Kidney (tissue), 14 donors: ENCODE results near the gene ARHGAP8. TPM values are rescaled to one million over a fixed set of nuclear protein-coding genes. Genes with fewer than 3 reads are reported as not detected.

ENCODE experiments used
- DNase-seq, 5 donors: peaks; one replicate each; pipeline ENCODE4 v3.0.0-alpha.2; 2013 to 2020
- FAIRE-seq: peaks from 2 replicates; lab custom pipeline; 2012; peaks lifted over from hg19 to GRCh38; lab: Jason Lieb, UNC
- H3K27ac ChIP-seq, 2 donors: one replicate each; pipeline ENCODE4 v1.7.0; 2013; ENCODE audit warnings: low read depth in 2 of 2, low read length in 2 of 2, inconsistent platforms in 1 of 2
- H3K27me3 ChIP-seq: one replicate; pipeline ENCODE4 v1.7.1; 2013; ENCODE audit warnings: low read length, inconsistent platforms; ENCODE audit not compliant: control insufficient read depth, insufficient read depth
- H3K36me3 ChIP-seq, 3 donors: one replicate each; pipeline versions ENCODE4 v1.7.0 to v1.7.1; 2013; ENCODE audit warnings: low read length in 3 of 3, control low read depth in 1 of 3, inconsistent platforms in 1 of 3; ENCODE audit not compliant: insufficient read depth in 3 of 3, control insufficient read depth in 2 of 3
- H3K4me1 ChIP-seq, 3 donors: one replicate each; pipeline versions ENCODE4 v1.7.0 to v1.7.1; 2013; ENCODE audit warnings: low read length in 3 of 3, inconsistent platforms in 1 of 3, low read depth in 1 of 3; ENCODE audit not compliant: control insufficient read depth in 2 of 3, insufficient read depth in 2 of 3
- H3K4me3 ChIP-seq, 3 donors: one replicate each; pipeline versions ENCODE4 v1.7.0 to v1.8.1; 2013; ENCODE audit warnings: low read length in 3 of 3, control low read depth in 1 of 3, inconsistent platforms in 1 of 3
- H3K9ac ChIP-seq, 3 donors: one replicate each; pipeline versions ENCODE4 v1.7.0 to v1.7.1; 2013; ENCODE audit warnings: low read length in 3 of 3, control low read depth in 1 of 3, inconsistent platforms in 1 of 3
- H3K9me3 ChIP-seq, 3 donors: one replicate each; pipeline versions ENCODE4 v1.7.0 to v1.7.1; 2013; ENCODE audit warnings: low read length in 3 of 3, control low read depth in 1 of 3, inconsistent platforms in 1 of 3; ENCODE audit not compliant: control insufficient read depth in 2 of 3, insufficient read depth in 1 of 3
- intact Hi-C: fragments of 100-400 bp; cut with DNase I; formaldehyde crosslinking; loops from one replicate; pipeline ENCODE4 v1.11.1; 2022
- polyA plus RNA-seq: library from polyadenylated mRNA; stranded (reverse); fragments of 350-450 nt; fragmentation: Illumina TruSeq; extraction: RNeasy Lipid Tissue Mini Kit (QIAGEN cat#74804); gene quantifications from one replicate; pipeline ENCODE4 v1.2.3, GENCODE V29; 2014; ENCODE audit warnings: low read depth, low replicate concordance; ENCODE audit not compliant: insufficient read depth
- total RNA-seq: library from RNA; stranded (reverse); fragmentation: NEBNext Ultra II Directional; extraction: Animal tissue kit (Norgen Biotek cat#: 25700); gene quantifications from one replicate; pipeline ENCODE4 v1.2.1, GENCODE V29; 2021
- TF ChIP-seq, protein P1 (sequence below): IDR thresholded peaks from 3 replicates; pipeline ENCODE4 v1.5.1; 2012; ENCODE audit warnings: mild to moderate bottlenecking, moderate library complexity, borderline replicate concordance; ENCODE audit not compliant: insufficient read depth; ENCODE audit errors: extremely low read depth
- donor health status: control.
- donor health status: control.
- donor health status: control.
- donor health status: control.
- donor health status: control.
- donor health status: DM: yes; HTN: yes; CAD: no.
- donor health status: Normal renal cell carcinoma (clear cell type).

ARHGAP8 gene
- total and polyA plus RNA-seq, 2 donors from 2014 or later = 30.2 to 35.7 TPM

DNA sequence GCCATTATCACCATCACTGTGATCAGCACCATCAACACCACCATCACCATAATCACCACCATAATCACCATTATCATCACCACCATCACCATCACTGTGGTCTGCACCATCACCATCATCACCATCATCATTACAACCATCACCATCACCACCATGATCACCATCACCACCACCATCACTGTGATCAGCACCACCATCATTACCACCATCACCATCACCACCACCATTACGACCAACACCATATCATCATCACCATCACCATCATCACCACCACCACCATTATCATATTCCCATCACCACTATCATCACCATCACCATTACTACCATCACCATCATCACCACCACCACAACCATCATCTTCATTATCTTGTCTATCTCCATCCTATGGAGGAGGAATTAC, 132.2 kb downstream of the ARHGAP8 start:
- TF ChIP-seq, protein P1, sequence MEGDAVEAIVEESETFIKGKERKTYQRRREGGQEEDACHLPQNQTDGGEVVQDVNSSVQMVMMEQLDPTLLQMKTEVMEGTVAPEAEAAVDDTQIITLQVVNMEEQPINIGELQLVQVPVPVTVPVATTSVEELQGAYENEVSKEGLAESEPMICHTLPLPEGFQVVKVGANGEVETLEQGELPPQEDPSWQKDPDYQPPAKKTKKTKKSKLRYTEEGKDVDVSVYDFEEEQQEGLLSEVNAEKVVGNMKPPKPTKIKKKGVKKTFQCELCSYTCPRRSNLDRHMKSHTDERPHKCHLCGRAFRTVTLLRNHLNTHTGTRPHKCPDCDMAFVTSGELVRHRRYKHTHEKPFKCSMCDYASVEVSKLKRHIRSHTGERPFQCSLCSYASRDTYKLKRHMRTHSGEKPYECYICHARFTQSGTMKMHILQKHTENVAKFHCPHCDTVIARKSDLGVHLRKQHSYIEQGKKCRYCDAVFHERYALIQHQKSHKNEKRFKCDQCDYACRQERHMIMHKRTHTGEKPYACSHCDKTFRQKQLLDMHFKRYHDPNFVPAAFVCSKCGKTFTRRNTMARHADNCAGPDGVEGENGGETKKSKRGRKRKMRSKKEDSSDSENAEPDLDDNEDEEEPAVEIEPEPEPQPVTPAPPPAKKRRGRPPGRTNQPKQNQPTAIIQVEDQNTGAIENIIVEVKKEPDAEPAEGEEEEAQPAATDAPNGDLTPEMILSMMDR = no peak
- H3K36me3 ChIP-seq = peaks cover 0 to 7% (median 0%) of the 10 kb centered on the region in 3 donors
- FAIRE-seq (no peak), DNase-seq (no peak)
- peak overlapping the region in 1 of 3 donors; percentile 6 for H3K4me3 ChIP-seq
- peaks cover 0 to 6% (median 0%) of the 10 kb centered on the region in 3 donors for H3K9me3 ChIP-seq
- no peaks in the 10 kb centered on the region for H3K27me3 ChIP-seq
- intact Hi-C loops = no loop called here
- no peak overlapping the region for H3K27ac ChIP-seq
- H3K4me1 ChIP-seq = no peaks in the 10 kb centered on the region
- H3K9ac ChIP-seq = no peak overlapping the region

DNA sequence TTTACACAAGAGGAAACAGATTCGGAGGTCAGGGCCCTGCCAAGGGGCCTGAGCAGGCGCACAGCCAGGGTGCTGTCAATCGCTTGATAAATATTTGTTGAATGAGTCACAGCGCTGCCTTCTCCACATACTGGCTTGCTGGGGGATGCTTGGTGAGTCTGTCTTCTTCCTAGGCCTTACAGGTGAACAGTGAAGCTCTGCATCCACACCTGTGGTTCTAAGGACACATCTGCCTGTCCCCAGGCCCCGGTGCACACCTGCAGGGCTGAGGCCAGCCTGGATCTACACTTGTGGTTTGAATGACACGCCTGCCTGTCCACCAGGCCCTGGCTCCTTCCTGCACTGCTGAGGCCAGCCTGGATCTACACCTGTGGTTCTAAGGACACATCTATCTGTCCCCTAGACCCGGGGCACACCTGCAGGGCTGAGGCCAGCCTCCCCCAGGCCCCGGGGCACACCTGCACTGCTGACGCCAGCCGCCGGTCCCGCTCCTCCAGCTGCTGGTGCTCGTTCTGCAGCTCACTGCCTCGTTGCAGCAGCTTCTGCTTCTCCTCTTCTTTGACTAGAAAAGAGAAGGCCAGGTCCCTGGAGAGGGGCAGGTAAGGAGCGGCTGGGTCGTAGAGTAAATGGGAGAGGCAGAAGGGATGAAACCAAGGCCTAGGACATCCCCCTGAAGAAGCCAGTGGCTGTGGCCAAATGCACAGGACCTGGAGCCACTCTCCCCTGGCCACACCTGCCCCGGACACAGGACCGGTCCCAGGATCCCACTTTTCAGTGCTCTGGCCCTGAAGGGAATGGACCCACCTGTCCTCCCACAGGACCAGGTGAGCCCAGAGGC, 132.8 kb downstream of the ARHGAP8 start:
- H3K27ac ChIP-seq = no peak overlapping the region
- H3K9ac ChIP-seq = no peak overlapping the region
- DNase-seq = peak in 2 of 5 donors; percentile 3 to 50
- H3K4me1 ChIP-seq = no peaks in the 10 kb centered on the region
- H3K4me3 ChIP-seq = no peak overlapping the region
- intact Hi-C loops = no loop called here
- H3K9me3 ChIP-seq = peaks cover 0 to 6% (median 0%) of the 10 kb centered on the region in 3 donors
- TF ChIP-seq, protein P1 = no peak
- no peak for FAIRE-seq
- peaks cover 0 to 7% (median 0%) of the 10 kb centered on the region in 3 donors for H3K36me3 ChIP-seq
- H3K27me3 ChIP-seq = no peaks in the 10 kb centered on the region

DNA sequence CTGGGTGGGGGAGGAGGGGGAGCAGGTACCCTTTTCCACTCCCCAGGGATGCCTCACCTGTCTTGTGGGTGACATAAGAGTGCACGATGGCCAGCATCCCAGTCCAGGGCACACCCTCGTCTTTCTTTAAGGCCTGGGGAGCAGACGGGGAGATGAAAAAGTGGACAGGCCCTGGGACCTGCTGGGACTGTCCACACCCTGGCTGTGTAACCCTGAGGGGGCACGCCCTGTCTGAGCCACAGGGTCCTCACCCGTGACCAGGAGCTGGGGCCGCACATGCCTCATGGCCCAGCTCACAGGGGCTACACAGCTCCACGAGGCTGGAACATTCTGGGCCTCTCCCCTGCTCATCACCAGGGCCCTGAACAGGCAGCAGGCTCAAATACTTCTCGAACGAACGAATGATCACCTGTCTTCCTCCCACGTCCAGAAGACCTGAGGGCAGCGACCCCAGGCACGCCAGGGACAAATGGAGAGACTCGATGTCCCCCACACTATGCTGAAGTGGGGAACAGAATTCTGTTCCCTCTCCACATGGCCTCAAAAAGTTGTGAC, 133.5 kb downstream of the ARHGAP8 start:
- H3K4me1 ChIP-seq = no peaks in the 10 kb centered on the region
- TF ChIP-seq, protein P1 = no peak
- H3K9me3 ChIP-seq = peaks cover 0 to 6% (median 0%) of the 10 kb centered on the region in 3 donors
- no peak overlapping the region for H3K9ac ChIP-seq
- H3K4me3 ChIP-seq = no peak overlapping the region
- H3K27ac ChIP-seq = no peak overlapping the region
- DNase-seq (peak in 1 of 5 donors; percentile 51), FAIRE-seq (no peak)
- intact Hi-C loops = no loop called here
- no peaks in the 10 kb centered on the region for H3K27me3 ChIP-seq
- peaks cover 0 to 7% (median 0%) of the 10 kb centered on the region in 3 donors for H3K36me3 ChIP-seq
